DMS153 (cell line): ENCODE data around the gene ZHX3.

Experiments
- DNase-seq: peaks from one replicate; lab custom pipeline; 2025; lab: John Stamatoyannopoulos, UW

ZHX3 gene

DNA sequence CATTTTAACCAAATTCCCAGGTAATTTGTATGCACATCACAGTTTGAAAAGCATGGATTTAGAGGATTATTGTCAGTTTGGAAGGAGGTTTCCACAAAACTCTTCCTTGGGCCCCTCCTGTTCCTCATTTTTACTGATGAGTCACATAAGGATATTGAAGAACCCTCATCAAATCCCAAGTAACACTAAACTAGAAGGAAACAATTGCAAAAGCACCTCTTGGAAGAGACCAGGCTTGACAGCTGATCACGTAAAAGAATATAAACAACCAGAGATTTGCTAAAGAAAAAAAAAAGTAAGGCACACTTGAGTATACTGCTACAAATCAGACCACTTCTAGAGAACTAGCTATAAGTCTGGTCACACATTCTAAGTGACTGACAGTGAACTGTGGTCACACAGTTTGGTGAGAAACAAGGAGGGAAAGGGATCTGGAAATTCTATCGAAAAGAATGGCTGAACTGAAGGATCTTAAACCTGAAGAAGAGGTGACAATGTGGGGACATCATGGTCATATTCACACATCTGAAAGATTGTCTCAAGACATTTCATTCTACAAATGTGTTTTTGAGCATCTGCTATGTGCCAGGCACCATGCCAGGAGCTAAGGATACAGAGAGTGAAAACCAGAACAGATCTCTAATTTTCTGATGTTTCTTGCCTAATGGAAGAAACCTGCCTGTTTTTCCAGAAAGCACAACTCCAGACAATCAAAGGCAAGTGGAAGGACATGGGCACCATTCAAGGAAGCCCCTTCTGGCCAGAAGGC, 24.1 kb downstream of the ZHX3 start:
- DNase-seq, result no peak

DNA sequence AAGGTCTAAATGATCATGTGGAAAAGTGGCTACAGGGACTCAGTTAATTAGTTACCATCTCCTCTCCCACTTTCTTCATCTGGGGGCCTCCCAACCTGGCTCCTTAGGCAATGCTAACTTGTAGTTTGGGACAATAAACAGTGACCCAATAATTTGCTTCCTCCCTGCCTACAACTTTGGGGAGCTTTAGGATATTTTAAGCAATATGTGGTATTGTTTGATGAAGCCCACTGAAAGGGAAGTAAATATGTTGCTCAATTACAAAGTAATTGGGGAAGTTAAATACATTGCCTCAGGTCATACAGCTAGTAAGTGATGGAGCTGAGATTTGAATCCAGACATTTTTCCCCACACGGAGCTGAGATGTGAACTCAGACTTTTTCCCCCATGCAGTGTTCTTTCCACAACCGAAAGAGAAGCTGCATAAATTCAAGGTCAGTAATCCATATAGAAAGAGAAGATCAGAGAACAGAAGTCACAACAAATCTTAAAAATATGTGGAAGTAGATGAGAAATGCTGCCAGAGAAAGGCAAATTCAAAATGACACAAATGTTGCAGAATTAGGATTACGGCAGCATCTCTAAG, 26.6 kb downstream of the ZHX3 start:
- DNase-seq, result no peak

DNA sequence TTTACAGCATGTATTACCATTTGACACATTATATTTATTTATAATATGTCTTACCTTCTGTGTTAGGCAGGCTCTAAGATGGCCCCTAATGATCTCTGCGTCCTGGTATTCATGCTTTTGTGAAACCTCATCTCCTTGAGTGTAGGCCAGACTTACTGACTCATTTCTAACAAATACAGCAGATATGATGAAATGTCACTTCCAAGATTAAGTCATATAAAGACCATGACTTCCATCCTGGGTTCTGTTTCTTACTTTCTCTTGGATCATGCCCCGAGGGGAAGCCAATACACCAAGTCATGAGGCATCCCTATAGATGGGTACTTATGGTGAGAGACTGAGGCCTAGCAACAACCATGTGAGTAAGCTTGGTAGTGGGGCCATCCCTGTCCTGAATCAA, 30.2 kb downstream of the ZHX3 start:
- no peak for DNase-seq

DNA sequence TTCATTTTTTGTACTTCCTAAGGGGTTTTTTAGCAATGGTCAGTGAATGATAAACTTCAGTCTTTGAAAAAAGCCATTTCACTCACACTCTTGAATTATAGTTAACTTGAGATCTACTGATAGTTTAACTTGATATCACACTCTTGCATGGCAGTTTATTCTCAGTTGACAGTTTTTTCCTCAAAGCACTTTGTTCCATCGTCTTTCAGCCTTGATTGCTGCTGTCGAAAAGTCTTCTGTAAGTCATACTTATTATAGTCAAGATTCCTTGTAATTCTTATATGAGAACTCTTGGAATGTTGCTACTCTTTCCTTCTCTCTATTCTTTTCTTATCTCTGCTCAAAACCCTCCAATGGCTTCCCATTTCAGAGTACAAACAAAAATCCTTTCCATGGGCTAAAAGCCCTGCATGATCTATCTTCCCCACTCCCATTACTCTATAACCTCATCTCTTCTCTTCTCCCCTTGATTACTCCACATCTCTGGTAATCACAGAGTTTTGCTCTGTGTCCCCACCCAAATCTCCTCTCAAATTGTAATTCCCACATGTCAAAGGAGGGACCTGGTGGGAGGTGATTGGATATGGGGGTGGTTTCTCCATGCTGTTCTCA, 31.2 kb downstream of the ZHX3 start:
- no peak for DNase-seq

- no peak for DNase-seq
Observed at GRCh38 chr20:41279546-41280225, 37.8 kb downstream of the ZHX3 start.

- DNase-seq, result no peak
Observed at GRCh38 chr20:41278936-41279335, 38.6 kb downstream of the ZHX3 start.

GRCh38 chr20:41277049-41277448, 40.5 kb downstream of the ZHX3 start:
- no peak for DNase-seq

- no peak for DNase-seq
Observed at GRCh38 chr20:41276317-41276751, 41.2 kb downstream of the ZHX3 start.

DNA sequence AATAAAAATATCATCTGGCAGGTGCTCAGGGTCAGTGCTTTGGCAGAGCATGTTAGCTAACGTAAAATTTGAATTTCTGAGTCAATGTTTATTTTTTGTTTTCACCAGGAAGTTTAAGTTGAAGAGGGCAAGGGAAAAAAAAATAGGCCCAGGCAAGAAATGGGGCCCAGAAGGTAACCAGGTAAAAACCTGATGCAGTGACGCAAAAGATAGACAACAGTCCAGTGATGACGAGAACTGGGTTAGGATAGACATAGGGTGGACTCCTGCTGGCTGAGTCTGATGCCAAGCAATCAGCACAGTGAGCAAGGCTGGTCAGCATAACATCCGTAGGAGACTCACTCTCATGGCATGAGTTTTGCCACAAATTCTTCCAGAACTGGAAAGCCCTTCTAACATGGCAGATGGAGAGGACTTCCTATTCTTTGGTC, 42.2 kb downstream of the ZHX3 start:
- DNase-seq, result no peak

DNA sequence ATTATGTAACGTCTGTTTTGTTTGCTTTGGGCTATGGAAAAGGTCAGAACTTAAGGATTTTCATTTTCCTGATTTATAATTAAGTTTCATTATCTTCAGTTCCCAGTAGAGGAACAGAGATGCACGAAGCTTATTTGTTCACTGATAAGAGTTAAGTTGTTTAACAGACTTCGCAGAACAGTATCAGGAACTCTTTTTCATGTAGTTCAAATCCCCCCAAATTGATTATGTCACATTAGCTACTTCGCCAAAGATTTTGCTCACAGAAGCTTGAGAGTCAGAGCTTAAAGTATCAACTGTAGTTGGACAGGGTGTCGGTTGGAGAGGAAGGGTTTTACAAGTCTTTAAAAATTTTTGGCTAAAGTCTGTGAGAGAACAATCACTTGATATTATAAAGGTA, 43.4 kb downstream of the ZHX3 start:
- DNase-seq, result no peak

- no peak for DNase-seq
Observed at GRCh38 chr20:41273445-41273844, 44.1 kb downstream of the ZHX3 start.

- DNase-seq, result no peak
Observed at GRCh38 chr20:41272339-41272738, 45.2 kb downstream of the ZHX3 start.

DNA sequence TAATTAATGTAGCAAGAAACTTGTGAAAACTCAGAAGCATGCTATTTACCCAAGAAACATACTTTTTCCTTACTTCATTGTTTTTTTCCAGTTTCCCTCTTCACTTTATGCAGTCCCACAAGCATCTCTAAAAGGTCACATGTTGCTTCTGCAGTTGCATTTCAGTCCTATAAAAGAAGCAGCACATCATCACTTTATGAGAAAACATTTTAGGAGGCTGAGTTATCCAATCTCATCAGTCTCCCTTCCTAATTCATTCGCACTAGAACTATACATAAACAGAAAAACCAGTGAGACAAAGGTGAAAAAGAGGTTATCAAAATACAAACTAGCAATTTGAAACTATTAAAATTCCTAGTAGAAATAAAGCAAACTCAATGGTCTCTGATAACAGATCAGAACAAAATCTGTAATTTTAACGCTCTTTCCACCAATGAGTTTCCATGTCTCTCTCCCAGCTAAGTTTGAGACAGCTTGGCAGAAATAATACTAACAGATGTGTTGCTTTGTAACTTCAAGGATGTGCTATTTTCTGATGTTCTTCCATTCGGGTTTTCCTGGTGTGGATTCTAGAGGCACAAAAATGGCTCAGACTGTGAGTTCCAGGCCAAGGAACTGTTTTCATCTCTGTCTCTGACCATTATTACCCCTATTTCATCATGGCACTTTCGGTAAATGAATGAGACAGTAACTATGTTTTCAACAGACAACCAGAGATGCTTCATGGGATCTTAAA, 48.4 kb downstream of the ZHX3 start:
- no peak for DNase-seq

GRCh38 chr20:41268402-41268801, 49.1 kb downstream of the ZHX3 start:
- no peak for DNase-seq

DNA sequence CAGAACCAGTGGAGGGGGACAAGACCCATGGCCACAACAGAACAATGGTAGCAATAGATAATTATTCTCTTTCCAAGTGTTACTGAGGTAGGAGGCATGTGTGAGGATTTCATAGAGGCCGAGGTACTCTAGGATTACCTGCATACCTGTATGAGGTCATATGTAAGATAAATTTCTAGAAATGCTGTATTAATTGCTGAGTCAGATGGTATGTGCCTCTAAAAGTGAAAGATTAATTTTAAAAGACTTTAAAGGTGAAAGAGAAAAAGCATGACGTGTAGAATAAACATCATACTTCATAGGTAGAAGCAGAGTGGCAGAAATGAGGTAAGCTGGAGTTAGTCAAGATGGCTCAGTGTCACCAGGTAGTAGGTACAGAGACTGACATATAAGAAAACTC, 51.6 kb downstream of the ZHX3 start:
- no peak for DNase-seq

DNA sequence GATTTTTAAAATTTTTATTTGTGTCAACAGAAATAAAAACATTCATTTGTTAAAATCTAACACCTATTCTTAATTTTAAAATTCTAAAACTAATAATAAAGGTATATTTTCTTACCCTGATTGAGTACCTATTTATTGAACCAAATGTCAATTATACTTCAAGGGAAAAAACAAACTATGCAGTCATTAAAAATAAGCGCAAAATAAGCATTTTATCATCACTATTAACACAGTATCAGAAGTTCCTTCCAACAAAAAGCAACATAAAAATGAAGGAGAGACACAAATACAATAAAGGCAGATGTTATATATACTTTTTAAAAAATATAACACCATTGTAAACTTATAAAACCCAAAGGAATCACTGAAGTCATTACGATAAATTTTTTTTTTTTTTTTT, 52.7 kb downstream of the ZHX3 start:
- no peak for DNase-seq

- no peak for DNase-seq
Observed at GRCh38 chr20:41261790-41262717, 55.5 kb downstream of the ZHX3 start.

- no peak for DNase-seq
Observed at GRCh38 chr20:41261260-41261659, 56.3 kb downstream of the ZHX3 start.

DNA sequence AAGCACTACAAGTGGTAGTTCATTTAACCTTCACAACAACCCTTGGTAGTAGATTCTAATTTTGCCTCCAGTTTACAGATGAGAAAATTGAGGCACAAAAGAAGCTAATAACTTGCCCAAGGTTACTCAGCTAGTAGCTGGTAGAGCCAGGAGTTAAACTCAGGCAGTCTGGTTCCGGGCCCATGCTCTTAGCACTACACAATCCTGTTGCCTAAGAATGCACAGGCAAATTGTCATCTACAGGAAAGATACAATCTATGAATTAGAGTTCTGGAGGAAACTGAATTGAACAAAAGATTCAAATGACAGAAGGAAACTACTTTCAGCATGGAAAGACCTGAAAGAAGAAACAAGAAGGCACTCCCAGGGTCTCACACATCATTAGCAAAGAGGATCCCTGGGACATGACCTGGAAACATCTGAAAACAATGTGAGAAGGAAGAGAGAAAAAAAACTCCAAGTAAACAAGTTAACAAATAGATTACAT, 56.8 kb downstream of the ZHX3 start:
- DNase-seq, result no peak

GRCh38 chr20:41259309-41259708, 58.2 kb downstream of the ZHX3 start:
- DNase-seq, result no peak

DNA sequence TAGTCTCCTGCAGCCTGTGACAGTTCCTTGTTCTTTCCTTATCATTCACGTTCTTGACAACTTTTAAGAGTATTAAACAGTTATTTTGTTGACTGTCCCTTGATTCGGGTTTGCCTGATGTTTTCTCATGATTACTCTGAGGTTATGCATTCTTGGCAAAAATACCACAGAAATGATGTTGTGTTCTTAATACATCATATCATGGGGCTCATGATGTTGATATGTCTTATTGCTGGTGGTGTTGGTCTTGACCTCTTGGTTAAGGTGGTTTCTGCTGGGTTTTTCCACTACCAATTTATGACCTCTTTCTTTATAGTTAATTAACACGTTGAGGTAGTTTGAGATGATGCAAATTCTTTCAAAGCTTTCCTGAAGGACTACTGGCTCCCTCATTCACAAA, 59.1 kb downstream of the ZHX3 start:
- DNase-seq, result no peak
